GM19328 (cell line): ENCODE results near the gene TNKS2.

ENCODE experiments used
- ATAC-seq: cut with Tn5 transposase; IDR thresholded peaks from one replicate; pipeline ENCODE4 v1.9.1; 2021; ENCODE audit warnings: mild to moderate bottlenecking, moderate library complexity; ENCODE audit not compliant: unreplicated experiment

TNKS2 gene

DNA sequence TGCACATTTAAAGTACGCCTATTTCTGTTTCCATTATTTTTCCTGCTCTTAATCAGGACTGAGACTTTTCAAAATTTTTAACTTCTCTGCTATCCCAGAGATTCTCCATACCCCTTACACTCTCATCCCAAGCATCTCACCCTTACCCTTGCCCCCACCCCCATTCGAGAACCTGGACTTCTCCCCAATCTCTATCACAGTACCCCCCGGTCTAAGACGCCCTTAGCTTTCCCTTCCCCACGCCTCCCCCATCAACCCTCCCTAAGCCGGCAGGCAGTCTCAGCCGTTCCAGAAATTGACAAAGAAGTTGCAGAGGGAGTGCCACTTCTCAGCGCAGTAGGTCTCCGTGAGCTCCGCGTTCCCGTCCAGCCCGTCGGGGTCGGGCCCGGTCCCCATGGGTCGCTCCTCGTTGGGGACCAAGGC, 109.7 kb downstream of the TNKS2 start:
- ATAC-seq, result peak; percentile 21

DNA sequence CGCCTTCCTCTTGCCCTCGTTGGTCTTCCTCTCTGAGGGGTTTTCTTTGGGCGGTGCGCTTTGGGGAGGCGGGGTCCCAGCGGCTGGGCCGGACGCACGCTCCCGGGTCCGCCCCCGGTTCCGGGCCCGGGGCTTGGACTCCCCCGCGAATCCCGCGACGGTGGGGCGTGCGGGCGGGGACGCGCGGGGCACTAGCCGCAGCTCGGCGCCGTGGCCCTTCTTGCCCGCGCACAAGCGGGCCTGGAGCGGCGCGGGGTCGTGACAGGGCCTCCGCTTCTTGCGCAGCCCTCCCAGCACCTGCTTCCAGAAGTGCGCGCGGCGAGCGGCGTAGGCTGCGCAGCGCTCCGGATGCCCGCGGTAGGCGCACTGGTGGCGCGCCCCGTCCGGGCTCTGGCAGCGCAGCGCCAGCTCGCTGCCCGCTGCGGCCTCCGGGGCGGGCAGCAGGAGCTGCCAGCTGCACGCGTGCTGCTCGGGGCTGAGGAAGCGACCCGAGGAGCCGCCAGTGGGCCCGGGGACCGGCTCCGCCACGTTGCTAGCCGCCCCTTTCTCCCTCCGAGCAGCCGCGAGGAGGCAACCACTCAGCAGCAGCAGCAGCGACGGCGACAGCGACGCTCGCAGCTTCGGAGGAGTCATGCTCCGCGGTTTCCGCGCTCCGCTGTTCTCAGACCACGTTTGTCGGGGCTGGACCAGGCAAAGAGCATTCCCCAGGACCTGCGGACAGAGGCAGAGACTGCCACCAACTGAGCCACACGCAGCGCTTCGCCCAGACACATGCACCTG, 110.3 kb downstream of the TNKS2 start:
- ATAC-seq, result peak; percentile 88

DNA sequence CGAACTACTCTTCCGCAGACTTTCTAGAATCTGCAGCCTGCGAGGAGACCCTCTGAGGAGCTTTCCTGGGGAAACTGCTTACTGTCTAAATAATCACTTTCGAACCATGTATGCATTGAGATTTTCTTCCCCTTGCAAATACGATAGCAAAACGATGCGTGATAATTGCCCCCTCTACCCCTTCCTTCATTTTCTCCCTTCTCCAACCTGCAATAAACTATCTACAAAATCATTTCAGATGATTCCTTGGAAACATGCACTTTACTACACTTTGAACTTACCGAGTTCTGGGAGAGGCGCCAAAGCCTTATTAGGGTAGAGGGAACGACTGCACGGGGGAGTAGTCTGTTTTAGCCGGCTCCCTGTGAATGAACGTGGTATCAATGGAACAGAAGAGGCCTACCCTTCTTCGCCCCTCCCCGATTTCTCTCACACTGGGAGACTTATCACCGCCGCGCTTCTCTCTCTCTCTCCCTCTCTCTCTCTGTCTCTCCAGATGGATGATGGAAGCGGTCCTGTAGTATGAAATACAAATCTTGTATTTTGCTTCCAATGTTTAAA, 111.0 kb downstream of the TNKS2 start, which contains the start of gene FGFBP3:
TSS of gene FGFBP3 (minus strand) at position 370 of the 561 bp plus-strand sequence. CDS start 517 bp downstream, outside the sequence.
- ATAC-seq, result no peak

DNA sequence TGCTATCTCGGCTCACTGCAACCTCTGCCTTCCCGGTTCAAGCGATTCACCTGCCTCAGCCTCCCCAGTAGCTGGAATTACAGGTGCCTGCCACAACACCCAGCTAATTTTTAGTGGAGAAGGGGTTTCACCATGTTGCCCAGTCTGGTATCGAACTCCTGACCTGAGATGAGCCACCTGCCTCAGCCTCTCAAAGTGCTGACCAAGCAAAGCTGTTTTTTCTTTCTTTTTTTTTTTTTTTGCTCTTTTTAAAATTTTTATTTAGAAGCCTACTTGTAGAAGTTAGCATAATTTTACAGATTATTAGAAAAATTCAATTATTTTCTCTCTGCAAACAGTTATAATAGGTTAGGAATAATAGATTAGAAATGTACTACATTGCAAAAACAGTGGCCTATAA, 112.2 kb downstream of the TNKS2 start:
- ATAC-seq, result no peak
